Keratinocyte (primary cell): ENCODE results near the gene ZNF382. TPM values are rescaled to one million over a fixed set of nuclear protein-coding genes. Genes with fewer than 3 reads are reported as not detected.

Experiments used
- DNase-seq: peaks from one replicate; pipeline ENCODE4 v3.0.0-alpha.2; 2011; ENCODE audit warnings: low read depth, missing footprints, low spot score
- FAIRE-seq: peaks from 2 replicates; lab custom pipeline; 2011; peaks lifted over from hg19 to GRCh38; lab: Jason Lieb, UNC
- H2AFZ ChIP-seq: 2 replicates; pipeline ENCODE4 v1.6.0; 2012; ENCODE audit warnings: low read length, control low read depth, inconsistent platforms; ENCODE audit not compliant: control insufficient read depth
- H3K27ac ChIP-seq: 2 replicates; pipeline ENCODE4 v1.5.1; 2011; ENCODE audit warnings: low read length; ENCODE audit not compliant: control insufficient read depth, insufficient read depth
- H3K27me3 ChIP-seq: 3 replicates; pipeline ENCODE4 v1.6.0; 2011; ENCODE audit warnings: low read length; ENCODE audit not compliant: control insufficient read depth, insufficient read depth; ENCODE audit errors: extremely low read depth
- H3K36me3 ChIP-seq, 2 experiments: 2 replicates in 1 of 2; 3 replicates in 1 of 2; pipeline ENCODE4 v1.5.1; 2011; ENCODE audit warnings: low read length in 2 of 2, mild to moderate bottlenecking in 1 of 2; ENCODE audit not compliant: control insufficient read depth in 2 of 2, insufficient read depth in 2 of 2; ENCODE audit errors: extremely low read depth in 1 of 2
- H3K4me1 ChIP-seq: 3 replicates; pipeline ENCODE4 v1.5.1; 2011; ENCODE audit warnings: low read length; ENCODE audit not compliant: control insufficient read depth, insufficient read depth; ENCODE audit errors: extremely low read depth
- H3K4me2 ChIP-seq: 3 replicates; pipeline ENCODE4 v1.6.0; 2011; ENCODE audit warnings: low read depth, low read length; ENCODE audit not compliant: control insufficient read depth, insufficient read depth; ENCODE audit errors: extremely low read depth
- H3K4me3 ChIP-seq, 3 experiments: fragments of 200-600 bp in 1 of 3; sonication (generic) in 1 of 3; 2 replicates in 2 of 3; 3 replicates in 1 of 3; pipeline ENCODE4 v1.5.1; 2011 to 2016; ENCODE audit warnings: low read length in 3 of 3, mild to moderate bottlenecking in 3 of 3, control low read depth in 2 of 3, inconsistent platforms in 1 of 3, low read depth in 1 of 3, mixed read lengths in 1 of 3, mixed run types in 1 of 3, moderate library complexity in 1 of 3; ENCODE audit not compliant: control insufficient read depth in 2 of 3, insufficient read depth in 2 of 3; ENCODE audit errors: extremely low read depth in 1 of 3
- H3K79me2 ChIP-seq: 2 replicates; pipeline ENCODE4 v1.6.0; 2012; ENCODE audit warnings: low read length; ENCODE audit not compliant: control insufficient read depth, insufficient read depth
- H3K9ac ChIP-seq: 3 replicates; pipeline ENCODE4 v1.6.0; 2011; ENCODE audit warnings: low read length; ENCODE audit not compliant: control insufficient read depth, insufficient read depth; ENCODE audit errors: extremely low read depth
- H3K9me1 ChIP-seq: 3 replicates; pipeline ENCODE4 v1.6.0; 2011; ENCODE audit warnings: low read length; ENCODE audit not compliant: control insufficient read depth, insufficient read depth; ENCODE audit errors: extremely low read depth
- H3K9me3 ChIP-seq: 2 replicates; pipeline ENCODE4 v1.5.1; 2012; ENCODE audit warnings: low read depth, low read length; ENCODE audit not compliant: control insufficient read depth
- H4K20me1 ChIP-seq: 3 replicates; pipeline ENCODE4 v1.6.0; 2011; ENCODE audit warnings: low read length; ENCODE audit not compliant: control insufficient read depth, insufficient read depth; ENCODE audit errors: extremely low read depth
- CTCF ChIP-seq, 3 experiments: IDR thresholded peaks in 1 of 3; conservative IDR thresholded peaks in 1 of 3; optimal IDR thresholded peaks in 1 of 3; 2 replicates in 2 of 3; 3 replicates in 1 of 3; pipeline versions ENCODE3 to v1.5.1; 2011; ENCODE audit warnings: low read length in 3 of 3, mild to moderate bottlenecking in 3 of 3, moderate library complexity in 2 of 3, control low read depth in 1 of 3, inconsistent platforms in 1 of 3; ENCODE audit not compliant: insufficient read depth in 2 of 3; ENCODE audit errors: extremely low read depth in 1 of 3
- EZH2 ChIP-seq: IDR thresholded peaks from one replicate; pipeline ENCODE4 v1.6.1; 2012; ENCODE audit warnings: inconsistent platforms, mild to moderate bottlenecking, low read length, moderate library complexity
- dilution Hi-C: fragments of 300-500 bp; cut with MboI; formaldehyde crosslinking; loops from one replicate; pipeline ENCODE4 v1.7.0; 2020; ENCODE audit warnings: low sequenced_read_pairs; ENCODE audit not compliant: extremely low pct_ligation_motif_present
- polyA plus RNA-seq, 5 experiments: library from polyadenylated mRNA; depleted of rRNA in 3 of 5; stranded (reverse) in 3 of 5; stranded (forward) in 1 of 5; unstranded in 1 of 5; fragments of >200 nt; gene quantifications; 1 replicate in 1 of 5; 2 replicates in 3 of 5; 3 replicates in 1 of 5; pipeline versions ENCODE4 v1.2.1 to v1.2.3, GENCODE V29; 2011 to 2012; ENCODE audit warnings: missing spikeins in 2 of 5, low read depth in 1 of 5, low replicate concordance in 1 of 5

ZNF382 gene
- polyA plus RNA-seq, 1 donor (not counting 4 experiments of a cell fraction or from before 2014, with no cell fraction given), result 0.64 TPM

GRCh38 chr19:36638862-36639510 lies 33.9 kb downstream of the ZNF382 start:
- Histone ChIP-seq H3K4me1 (no peaks in the 10 kb centered on the region), H3K27me3 (no peaks in the 10 kb centered on the region), H3K36me3 (peaks cover 0 to 4% of the 10 kb centered on the region in 2 experiments), H3K4me3 (no peak overlapping the region), H3K4me2 (no peak overlapping the region), H2AFZ (no peak overlapping the region), H3K79me2 (no peaks in the 10 kb centered on the region), H3K9me1 (no peaks in the 10 kb centered on the region), H3K9ac (no peak overlapping the region), H4K20me1 (no peaks in the 10 kb centered on the region), H3K27ac (no peak overlapping the region), H3K9me3 (peaks cover 31% of the 10 kb centered on the region)
- FAIRE-seq (no peak), DNase-seq (no peak)
- TF ChIP-seq EZH2 (no peak), CTCF (optimal IDR thresholded peaks at IDR 0.05 in 1 of 3, IDR thresholded peaks at IDR 0.05 in 1 of 3, conservative IDR thresholded peaks at IDR 0.05 in 1 of 3; ENCODE audit: extremely low read depth in 1 of 3, insufficient read depth in 2 of 3, low read length in 3 of 3) (no peak)
- dilution Hi-C loops, result no loop called here

GRCh38 chr19:36646746-36647145 lies 41.6 kb downstream of the ZNF382 start:
- Histone ChIP-seq H3K27me3 (no peaks in the 10 kb centered on the region), H3K4me3 (no peak overlapping the region), H3K4me1 (no peaks in the 10 kb centered on the region), H3K79me2 (no peaks in the 10 kb centered on the region), H4K20me1 (no peaks in the 10 kb centered on the region), H3K36me3 (peaks cover 1 to 3% of the 10 kb centered on the region in 2 experiments), H3K9me1 (no peaks in the 10 kb centered on the region), H3K9me3 (peaks cover 12% of the 10 kb centered on the region), H3K27ac (no peak overlapping the region), H2AFZ (no peak overlapping the region), H3K4me2 (no peak overlapping the region), H3K9ac (no peak overlapping the region)
- no peak for FAIRE-seq
- TF ChIP-seq CTCF (optimal IDR thresholded peaks at IDR 0.05 in 1 of 3, IDR thresholded peaks at IDR 0.05 in 1 of 3, conservative IDR thresholded peaks at IDR 0.05 in 1 of 3; ENCODE audit: extremely low read depth in 1 of 3, insufficient read depth in 2 of 3, low read length in 3 of 3) (no peak), EZH2 (no peak)
- dilution Hi-C loops, result no loop called here
- DNase-seq, result no peak
